ENCODE results near the gene OLFM2. TPM values are rescaled to one million over a fixed set of nuclear protein-coding genes. Genes with fewer than 3 reads are reported as not detected.

The OLFM2 gene
- total and polyA plus RNA-seq, 2 donors from 2014 or later, result 2.1 to 5.4 TPM

DNA sequence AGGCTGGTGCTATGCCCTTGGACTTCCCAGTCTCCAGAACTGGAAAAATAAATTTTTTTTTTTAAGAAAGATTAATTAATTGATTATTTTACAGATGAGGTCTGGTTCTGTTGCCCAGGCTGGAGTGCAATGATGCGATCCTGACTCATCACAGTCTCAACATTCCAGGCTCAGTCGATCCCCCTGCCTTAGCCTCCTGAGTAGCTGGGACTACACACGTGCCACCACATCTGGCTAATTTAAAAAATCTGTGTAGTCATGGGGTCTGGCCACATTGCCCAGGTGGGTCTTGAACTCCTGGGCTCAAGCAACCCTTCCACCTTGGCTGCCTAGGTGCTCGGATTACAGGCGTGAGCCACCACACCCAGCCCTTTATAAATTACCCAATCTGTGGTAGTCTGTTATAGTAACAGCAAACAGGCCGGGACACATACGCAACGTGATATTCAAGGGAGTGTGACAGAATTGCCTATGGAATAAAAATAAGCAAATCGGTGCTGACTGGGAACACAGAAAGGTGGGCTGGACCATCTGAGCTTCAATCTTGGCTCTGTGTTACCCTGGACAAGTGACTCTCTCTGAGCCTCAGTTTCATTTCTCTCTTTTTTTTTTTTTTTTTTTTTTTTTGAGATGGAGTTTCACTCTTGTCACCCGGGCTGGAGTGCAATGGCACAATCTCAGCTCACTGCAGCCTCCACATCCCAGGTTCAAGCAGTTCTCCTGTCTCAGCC, 58.4 kb downstream of the OLFM2 start:
- TF ChIP-seq, protein P1, sequence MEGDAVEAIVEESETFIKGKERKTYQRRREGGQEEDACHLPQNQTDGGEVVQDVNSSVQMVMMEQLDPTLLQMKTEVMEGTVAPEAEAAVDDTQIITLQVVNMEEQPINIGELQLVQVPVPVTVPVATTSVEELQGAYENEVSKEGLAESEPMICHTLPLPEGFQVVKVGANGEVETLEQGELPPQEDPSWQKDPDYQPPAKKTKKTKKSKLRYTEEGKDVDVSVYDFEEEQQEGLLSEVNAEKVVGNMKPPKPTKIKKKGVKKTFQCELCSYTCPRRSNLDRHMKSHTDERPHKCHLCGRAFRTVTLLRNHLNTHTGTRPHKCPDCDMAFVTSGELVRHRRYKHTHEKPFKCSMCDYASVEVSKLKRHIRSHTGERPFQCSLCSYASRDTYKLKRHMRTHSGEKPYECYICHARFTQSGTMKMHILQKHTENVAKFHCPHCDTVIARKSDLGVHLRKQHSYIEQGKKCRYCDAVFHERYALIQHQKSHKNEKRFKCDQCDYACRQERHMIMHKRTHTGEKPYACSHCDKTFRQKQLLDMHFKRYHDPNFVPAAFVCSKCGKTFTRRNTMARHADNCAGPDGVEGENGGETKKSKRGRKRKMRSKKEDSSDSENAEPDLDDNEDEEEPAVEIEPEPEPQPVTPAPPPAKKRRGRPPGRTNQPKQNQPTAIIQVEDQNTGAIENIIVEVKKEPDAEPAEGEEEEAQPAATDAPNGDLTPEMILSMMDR (IDR thresholded peaks at IDR 0.05; ENCODE audit: borderline replicate concordance, extremely low read depth, insufficient read depth), result no peak
- Histone ChIP-seq H3K4me3 (ENCODE audit: low read length in 3 of 3) (no peak overlapping the region), H3K9ac (ENCODE audit: low read length in 3 of 3) (no peak overlapping the region), H3K27ac (ENCODE audit: low read depth in 2 of 2, low read length in 2 of 2) (no peak overlapping the region), H3K9me3 (ENCODE audit: control insufficient read depth in 2 of 3, insufficient read depth in 1 of 3, low read length in 3 of 3) (no peaks in the 10 kb centered on the region), H3K27me3 (ENCODE audit: control insufficient read depth, insufficient read depth, low read length) (no peaks in the 10 kb centered on the region), H3K36me3 (ENCODE audit: control insufficient read depth in 2 of 3, insufficient read depth in 3 of 3, low read length in 3 of 3) (no peaks in the 10 kb centered on the region), H3K4me1 (ENCODE audit: control insufficient read depth in 2 of 3, insufficient read depth in 2 of 3, low read depth in 1 of 3, low read length in 3 of 3) (no peaks in the 10 kb centered on the region)
- no peak for FAIRE-seq
- intact Hi-C loops (cut with DNase I), result no loop called here
- no peak for DNase-seq

DNA sequence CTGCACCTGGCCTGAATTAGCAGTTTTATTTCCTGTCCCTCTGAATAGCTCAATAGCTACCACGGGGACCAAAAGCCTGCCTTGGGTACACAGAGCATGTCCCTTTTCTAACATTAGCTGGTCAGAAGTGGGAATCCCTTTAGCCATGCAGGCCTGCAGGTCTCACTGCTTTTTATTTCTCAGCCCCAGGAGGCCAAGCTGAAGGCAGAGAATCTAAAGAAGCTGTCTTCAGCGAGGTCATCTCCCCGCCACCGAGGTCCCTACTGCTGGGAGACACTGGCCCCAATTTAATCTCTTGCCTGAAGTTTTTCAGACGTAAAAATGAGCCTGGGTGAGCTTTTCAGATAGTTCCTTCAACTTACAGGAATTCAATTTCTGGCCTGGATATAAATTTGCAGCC, 60.5 kb downstream of the OLFM2 start:
- H3K27ac ChIP-seq (ENCODE audit: low read depth in 2 of 2, low read length in 2 of 2), result no peak overlapping the region
- intact Hi-C loops (cut with DNase I), result no loop called here
- no peaks in the 10 kb centered on the region for H3K27me3 ChIP-seq (ENCODE audit: control insufficient read depth, insufficient read depth, low read length)
- no peaks in the 10 kb centered on the region for H3K36me3 ChIP-seq (ENCODE audit: control insufficient read depth in 2 of 3, insufficient read depth in 3 of 3, low read length in 3 of 3)
- DNase-seq (no peak), FAIRE-seq (no peak)
- no peaks in the 10 kb centered on the region for H3K4me1 ChIP-seq (ENCODE audit: control insufficient read depth in 2 of 3, insufficient read depth in 2 of 3, low read depth in 1 of 3, low read length in 3 of 3)
- H3K9me3 ChIP-seq (ENCODE audit: control insufficient read depth in 2 of 3, insufficient read depth in 1 of 3, low read length in 3 of 3), result no peaks in the 10 kb centered on the region
- no peak overlapping the region for H3K4me3 ChIP-seq (ENCODE audit: low read length in 3 of 3)
- TF ChIP-seq, protein P1 (IDR thresholded peaks at IDR 0.05; ENCODE audit: borderline replicate concordance, extremely low read depth, insufficient read depth), result no peak
- H3K9ac ChIP-seq (ENCODE audit: low read length in 3 of 3), result no peak overlapping the region

DNA sequence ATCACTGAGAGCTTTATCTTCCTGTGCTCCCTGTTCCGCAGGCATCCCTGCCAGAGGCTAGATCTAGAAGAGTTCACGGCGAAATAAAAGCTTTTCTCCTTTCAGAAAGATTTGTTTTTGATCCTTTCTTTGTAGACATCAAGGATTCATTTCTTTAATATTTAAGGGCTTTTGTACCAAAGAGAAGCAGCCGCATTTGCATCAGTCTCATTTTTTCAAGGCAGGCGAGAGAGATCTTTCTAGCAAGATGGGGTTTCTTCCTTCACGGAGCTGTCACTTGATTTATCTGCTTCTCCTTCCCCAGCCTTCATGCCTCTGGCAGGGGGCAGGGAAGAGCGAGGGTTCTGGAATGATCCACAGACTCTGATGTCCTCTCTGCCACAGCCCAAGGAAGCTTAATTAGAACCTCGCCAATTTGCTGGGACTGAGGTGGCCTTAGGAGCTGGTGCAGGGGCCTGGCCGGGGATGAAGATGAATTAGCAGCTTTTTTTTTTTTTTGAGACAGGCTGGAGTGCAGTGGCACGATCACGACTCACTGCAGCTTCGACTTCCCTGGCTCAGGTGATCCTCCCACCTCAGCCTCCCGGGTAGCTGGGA, 61.2 kb downstream of the OLFM2 start:
- DNase-seq (peak in 2 of 5 donors; percentile 30 to 38), FAIRE-seq (no peak)
- no peaks in the 10 kb centered on the region for H3K27me3 ChIP-seq (ENCODE audit: control insufficient read depth, insufficient read depth, low read length)
- no peak overlapping the region for H3K9ac ChIP-seq (ENCODE audit: low read length in 3 of 3)
- no peaks in the 10 kb centered on the region for H3K36me3 ChIP-seq (ENCODE audit: control insufficient read depth in 2 of 3, insufficient read depth in 3 of 3, low read length in 3 of 3)
- TF ChIP-seq, protein P1 (IDR thresholded peaks at IDR 0.05; ENCODE audit: borderline replicate concordance, extremely low read depth, insufficient read depth), result no peak
- intact Hi-C loops (cut with DNase I), result no loop called here
- H3K9me3 ChIP-seq (ENCODE audit: control insufficient read depth in 2 of 3, insufficient read depth in 1 of 3, low read length in 3 of 3), result no peaks in the 10 kb centered on the region
- H3K4me1 ChIP-seq (ENCODE audit: control insufficient read depth in 2 of 3, insufficient read depth in 2 of 3, low read depth in 1 of 3, low read length in 3 of 3), result no peaks in the 10 kb centered on the region
- H3K27ac ChIP-seq (ENCODE audit: low read depth in 2 of 2, low read length in 2 of 2), result no peak overlapping the region
- H3K4me3 ChIP-seq (ENCODE audit: low read length in 3 of 3), result no peak overlapping the region
